Mammary epithelial cell (primary cell): Measurements from ENCODE around the gene RAPGEF1.

Experiments used
- CTCF ChIP-seq, 2 donors: IDR thresholded peaks in 1 of 2; conservative IDR thresholded peaks in 1 of 2; 2 replicates each; pipeline ENCODE4 v1.5.1; 2011 to 2012; ENCODE audit warnings: inconsistent platforms in 2 of 2, low read length in 2 of 2, mild to moderate bottlenecking in 2 of 2, control low read depth in 1 of 2, low read depth in 1 of 2; ENCODE audit not compliant: insufficient read depth in 1 of 2; ENCODE audit errors: extremely low read depth in 1 of 2
- EZH2 ChIP-seq: IDR thresholded peaks from 2 replicates; pipeline ENCODE4 v1.6.1; 2012; ENCODE audit warnings: low read length, inconsistent platforms, borderline replicate concordance

GRCh38 chr9:131704141-131704983, 35.5 kb downstream of the RAPGEF1 start:
- TF ChIP-seq CTCF (conservative IDR thresholded peaks at IDR 0.05 in 1 of 2, IDR thresholded peaks at IDR 0.05 in 1 of 2; ENCODE audit: extremely low read depth in 1 of 2, insufficient read depth in 1 of 2, low read depth in 1 of 2, low read length in 2 of 2) (no peak), EZH2 (no peak)
